Stimulated activated naive CD4-positive, alpha-beta T cell (primary cell): ENCODE measurements around the gene LYSMD4.
A peak's percentile ranks its signal among the peaks of the same experiment; 100 is the strongest.

ENCODE experiments used
- DNase-seq, 6 experiments: peaks; one replicate each; lab custom pipeline; 2025; lab: John Stamatoyannopoulos, UW

LYSMD4 gene

DNA sequence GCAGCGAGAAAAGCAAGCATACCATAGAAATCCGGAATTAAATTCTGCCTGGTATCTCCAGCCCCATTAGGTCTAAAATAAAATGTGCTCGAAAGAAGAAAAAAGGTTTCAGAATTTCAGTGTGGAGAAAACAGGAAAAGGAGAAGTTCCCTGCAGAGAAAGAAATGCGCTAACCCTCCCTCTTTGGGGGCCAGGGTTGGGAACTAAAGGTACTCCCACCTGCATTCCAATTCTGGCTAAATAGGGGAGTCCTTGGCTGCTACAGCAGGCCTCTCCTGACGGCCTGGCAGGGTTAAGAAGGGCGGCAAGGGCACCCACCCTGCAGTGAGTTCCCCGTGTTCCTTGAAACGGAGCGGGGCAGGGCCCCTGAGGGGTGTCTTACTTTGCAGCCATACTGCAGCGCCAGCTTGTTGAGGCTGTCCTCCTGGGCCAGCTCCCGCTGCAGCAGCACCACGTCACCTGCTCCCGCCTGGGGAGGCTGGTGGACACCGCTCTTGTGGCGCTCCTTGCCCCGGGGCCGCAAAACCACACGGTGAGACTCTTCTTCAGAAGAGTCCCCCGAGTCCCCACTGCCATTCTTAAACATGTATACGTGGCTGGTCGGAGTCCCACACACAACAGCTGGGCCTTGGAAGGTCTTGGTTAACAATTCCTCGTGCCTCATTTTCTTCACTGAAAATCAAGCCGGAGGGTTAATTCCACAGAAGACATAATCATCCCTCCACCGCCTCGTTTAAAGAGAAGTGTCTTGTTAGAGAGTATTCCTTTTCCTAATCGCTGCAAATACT lies 1.7 kb downstream of the LYSMD4 start:
- no peak for DNase-seq

DNA sequence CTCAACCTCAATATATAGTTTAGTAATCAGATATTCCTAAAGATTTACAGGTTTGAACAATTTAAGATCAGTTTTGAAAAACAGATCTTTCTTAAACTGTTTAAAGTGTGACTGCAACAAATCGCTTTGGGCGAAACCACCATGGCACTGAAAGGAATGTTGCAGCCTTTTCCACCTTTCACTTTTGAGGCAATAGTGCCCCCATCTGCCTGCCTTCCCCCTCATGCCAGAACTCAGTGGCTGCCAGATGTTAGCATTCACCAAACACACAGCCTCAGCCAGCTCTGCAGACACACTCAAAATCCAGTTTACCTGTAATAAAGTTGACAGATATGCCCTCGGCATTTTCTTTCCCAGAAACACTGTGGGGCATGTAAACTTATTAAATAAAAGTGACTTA lies 3.3 kb downstream of the LYSMD4 start:
- peak in 4 of 6 experiments; percentile 8 to 27 (median 21) for DNase-seq

DNA sequence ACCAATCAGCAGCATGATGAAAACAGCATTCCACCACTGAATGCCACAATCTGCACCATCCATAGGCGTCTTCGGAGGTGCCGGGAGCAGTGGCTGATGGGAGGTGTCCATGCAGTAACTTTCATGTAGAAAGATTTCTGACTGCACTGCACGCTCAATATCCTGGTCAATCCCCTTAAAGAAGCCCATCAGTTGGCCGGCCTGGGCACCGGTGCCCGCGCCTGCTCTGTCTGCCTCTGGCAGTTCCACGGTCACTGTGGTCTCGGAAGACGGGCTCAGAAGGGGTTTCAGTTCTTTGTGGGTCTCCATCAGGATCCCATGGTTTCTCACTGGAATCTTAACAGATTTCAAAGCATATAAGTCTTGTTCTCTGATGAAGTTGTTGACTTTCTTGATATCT lies 3.9 kb downstream of the LYSMD4 start:
- no peak for DNase-seq

DNA sequence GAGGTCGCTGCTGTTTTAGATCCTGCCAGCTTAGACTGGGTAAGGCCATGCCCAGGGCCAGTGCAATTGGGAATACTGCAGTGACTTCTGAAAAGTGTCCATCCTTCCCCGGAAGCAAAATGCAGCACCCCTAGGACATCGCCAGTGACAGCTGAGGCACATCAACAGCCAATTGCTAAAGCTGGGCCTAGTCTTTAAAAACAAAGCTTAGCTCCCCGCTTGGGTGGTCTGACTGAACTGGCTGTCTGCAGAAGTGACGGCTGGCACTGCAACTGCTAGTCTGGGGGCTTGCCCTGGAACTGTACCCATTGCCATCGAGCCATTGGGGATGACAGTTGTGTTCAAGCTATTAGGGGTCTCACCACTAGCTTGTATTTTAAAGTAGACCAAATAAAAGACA lies 4.3 kb downstream of the LYSMD4 start:
- no peak for DNase-seq

DNA sequence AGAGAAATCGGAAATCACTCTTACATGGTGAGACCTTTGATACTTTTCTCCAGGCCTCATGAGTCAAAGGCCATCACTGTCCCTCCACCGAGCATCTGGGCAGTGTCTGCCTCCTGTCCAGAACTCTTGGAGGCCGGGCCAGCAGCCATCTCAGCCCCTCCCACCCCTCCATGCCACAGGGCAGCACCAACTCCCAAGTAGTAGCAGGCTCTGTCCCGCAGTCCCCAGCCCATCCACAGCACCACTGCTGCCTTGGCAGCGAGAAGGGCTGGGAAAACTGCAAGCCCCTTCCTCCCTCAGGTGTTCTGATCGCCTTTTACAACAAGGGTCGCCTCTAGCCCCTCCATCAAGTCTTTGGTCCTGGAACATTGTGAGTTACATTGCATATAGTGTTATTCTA lies 5.5 kb downstream of the LYSMD4 start:
- DNase-seq, result no peak

DNA sequence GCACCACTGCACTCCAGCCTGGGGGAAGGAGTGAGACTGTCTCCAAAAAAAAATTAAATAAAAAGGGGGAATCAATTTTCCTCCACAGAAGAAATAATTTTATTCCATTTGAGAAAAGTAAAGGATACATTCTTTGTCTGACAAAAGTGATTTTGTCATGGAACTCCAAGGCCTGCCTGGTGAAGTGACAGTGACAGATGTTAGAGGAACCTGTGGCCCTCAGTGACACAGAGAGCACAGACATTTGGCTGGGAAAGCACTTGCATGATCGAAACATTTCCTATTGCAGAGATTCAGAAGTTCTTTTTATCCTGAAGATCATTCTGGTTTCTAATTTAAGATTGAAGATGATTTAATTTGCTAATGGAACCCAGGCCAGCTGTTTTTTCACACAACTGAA lies 5.9 kb downstream of the LYSMD4 start:
- DNase-seq, result no peak

DNA sequence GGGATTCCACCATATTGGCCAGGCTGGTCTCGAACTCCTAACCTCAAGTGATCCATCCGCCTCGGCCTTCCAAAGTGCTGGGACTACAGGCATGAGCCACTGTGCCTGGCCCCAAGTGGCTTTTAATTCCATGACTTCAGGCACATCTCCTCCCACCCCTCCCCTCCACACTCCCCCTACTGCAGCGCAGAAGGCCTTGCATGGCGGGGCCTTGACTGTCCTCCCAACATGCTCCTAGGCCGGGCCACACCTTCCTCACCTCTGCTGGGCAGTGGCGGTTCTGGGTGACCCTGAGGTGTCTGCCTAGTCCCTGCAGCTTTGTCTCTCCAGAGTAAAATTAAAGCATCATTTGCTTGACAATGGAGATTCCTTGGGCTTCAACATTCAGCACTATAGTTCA lies 6.9 kb downstream of the LYSMD4 start:
- DNase-seq, result no peak

DNA sequence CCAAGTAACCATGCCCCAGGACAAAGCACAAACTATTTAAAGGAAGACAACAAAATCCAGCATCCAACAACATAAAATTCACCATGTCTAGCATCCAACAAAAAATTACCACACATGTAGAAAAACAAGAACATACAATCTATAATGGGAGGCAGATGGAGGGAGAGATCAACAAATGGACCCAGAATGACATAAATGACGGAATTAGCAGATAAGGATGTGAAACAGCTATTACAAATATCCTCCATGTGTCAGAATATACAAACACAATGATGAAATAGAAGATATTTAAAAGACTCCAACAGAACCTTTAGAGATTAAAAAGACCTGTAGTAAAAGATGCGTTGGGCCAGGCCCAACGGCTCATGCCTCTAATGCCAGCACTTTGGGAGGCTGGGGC lies 10.8 kb downstream of the LYSMD4 start:
- no peak for DNase-seq

DNA sequence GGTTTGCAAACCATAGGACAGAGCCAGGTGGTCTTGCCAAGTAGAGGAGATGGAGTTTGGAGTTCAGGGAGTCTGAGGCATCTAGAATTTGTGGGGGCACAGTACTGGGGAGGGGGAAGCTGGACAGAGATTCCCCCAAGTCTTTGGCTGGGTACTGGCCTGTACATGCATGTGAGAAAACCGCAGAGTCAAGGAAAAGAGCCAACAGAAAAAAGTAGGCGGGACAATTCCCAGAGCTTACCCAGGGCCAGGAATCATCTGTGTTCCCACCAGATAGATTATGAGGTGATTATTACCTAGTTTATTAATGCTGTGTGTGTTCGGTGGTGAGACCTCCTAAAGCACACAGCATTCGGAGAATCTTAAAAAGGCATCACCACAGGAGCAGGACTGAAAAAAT lies 11.3 kb downstream of the LYSMD4 start:
- DNase-seq, result no peak

DNA sequence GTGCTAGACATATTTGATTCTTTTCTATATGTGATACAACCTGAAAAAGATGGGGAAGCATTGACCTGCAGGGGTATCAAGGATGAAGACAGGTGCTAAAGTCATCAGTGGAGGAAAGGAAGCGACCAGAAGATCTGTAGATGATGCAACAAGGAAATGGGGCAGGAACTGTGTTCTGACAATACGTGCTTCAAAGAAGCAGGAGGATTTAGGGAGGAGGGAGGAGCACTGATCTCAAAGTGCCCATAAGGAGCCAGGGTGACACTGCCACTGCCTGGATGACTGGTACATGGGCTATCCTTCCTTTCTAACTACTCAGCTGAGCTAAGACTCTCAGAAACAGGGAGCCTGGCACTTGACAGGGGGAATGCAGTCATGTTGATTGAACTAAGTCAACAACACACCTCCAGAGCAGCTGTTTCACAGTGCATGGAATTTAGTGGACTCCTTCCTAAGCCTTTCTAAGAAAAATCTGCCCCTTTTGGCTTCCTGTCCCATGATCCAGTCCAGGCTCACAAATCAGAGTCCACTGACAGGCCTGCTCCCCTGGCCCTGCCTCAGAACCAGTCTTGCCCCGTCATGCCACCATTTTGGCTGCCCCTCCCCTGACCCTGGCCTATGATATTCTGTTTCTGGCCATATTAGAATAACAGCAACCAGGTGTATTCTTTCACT lies 12.0 kb downstream of the LYSMD4 start:
- peak in 3 of 6 experiments; percentile 7 to 27 (median 12) for DNase-seq

DNA sequence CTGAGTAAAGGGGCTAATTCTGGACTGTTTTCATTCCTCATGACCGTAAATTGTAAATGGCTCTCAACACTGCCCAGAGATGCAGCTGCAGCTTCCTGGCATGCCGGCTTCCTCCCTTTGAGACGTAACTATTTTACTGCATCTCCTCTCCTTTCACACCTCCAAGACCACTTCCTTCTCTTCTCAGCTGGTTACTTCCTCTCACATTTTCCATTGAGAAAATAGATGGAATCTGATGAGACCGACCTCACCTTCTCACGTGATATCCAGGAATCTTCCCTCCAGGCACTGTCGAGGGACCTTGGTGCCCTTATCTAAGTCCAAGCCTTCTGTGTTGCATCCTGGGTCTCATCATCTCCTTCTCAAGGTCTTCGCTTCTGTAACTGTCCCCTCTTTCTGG lies 12.7 kb downstream of the LYSMD4 start:
- peak in 3 of 6 experiments; percentile 4 to 31 (median 5) for DNase-seq

DNA sequence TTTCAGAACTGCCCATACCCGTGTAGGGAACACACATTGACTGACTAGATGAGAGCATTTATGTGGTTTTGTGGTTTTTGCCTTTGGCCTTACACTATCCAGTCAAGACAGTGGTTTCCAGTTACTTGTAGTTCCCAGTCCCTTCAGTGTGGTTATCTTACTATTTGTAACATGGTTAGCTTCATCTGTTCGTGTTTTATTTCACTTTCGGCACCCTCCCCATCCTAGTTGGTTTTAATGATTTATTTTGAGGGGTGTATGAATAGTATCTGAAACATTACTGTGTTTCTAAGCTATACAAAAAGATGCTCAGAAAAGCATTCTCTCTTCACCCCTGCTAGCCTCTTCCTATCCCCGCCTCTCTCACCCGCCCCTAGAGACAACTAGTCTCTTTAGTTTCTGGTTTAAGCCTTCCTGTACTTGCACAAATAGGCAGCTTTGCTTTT lies 14.1 kb downstream of the LYSMD4 start:
- DNase-seq, result no peak

DNA sequence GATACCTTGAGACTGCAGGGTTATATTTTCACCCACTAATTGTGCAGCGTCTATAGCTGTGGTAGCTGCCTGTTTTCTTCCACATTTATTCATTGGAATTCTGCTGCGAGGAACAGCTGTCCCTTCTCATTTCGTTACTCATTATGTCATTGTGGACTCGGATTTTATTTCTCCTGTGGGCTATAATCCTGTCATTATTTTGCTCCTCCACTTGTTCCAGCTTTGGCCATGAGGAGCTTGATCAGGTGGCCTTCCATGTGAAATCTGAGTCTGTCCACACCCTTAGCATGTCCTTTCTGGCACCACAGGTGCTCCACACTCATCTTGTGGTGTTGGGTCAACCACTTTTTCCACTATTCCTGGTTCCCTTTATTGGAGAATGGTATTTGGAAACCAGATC lies 14.8 kb downstream of the LYSMD4 start:
- no peak for DNase-seq

DNA sequence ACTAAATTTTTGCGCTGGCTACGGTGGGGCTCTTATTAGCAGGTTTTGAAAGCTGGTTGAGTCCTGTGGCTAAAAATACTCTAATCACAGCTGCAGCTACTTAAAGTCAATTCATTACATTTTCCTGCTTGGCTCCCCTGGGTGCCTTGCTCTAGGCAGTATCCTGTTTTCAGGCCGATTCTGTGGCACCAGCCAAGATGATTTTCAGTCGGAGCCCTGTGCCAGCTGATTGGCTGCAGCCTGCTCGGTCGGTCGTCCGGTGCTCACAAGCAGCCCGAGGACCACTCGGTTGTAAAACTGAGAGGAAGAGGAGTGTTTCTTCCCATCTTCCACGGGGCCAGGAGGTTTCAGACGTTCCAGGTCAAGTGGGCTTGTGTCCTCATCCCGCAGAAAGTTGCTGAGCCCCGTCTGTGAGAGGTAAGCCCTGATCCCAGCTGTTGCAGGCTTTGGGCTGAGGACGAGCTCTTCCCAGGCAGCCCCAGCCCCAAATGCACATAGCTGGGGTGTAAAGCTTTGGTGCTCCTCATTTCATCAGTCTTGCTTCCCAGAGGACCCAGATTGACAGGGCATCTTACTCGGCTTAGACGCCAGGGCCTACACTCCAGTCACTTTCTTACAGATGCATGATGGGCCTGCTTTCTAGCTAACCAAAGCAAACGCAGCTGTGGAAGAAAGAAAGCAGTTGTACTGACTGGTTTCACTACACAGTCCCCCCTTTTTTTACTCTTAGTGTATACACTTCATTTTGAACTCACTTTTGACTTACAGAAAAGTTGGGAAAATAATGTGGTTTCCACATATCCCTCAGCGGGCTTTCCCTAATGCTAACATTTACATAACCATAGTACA lies 15.9 kb downstream of the LYSMD4 start:
- no peak for DNase-seq

DNA sequence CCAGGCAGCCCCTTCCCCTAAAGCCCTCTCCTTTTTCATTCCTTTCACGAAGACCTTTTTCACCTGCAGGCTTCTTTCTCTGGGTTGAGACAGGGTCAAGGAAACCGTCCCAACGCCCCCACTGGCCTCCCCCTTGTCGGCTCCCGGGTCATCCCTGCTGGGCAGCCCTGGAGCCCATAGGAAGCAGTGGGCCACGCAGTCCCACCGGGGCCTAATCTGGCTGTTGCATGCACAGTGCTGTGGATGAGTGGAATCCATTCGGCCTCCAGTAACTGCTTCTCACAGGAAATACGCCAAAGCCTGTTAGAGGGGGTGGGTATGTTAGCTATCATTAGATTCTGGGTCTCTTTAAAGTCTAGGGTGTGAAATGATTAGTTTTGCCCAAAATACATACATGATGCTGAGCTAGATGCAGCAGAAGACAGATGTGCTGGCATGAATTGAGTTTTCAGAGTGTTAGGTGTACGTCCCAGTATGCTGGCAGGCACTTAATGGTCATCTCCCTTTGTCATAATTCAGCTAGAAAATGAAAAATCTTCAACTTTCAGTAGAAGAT lies 16.6 kb downstream of the LYSMD4 start:
- DNase-seq, result no peak

DNA sequence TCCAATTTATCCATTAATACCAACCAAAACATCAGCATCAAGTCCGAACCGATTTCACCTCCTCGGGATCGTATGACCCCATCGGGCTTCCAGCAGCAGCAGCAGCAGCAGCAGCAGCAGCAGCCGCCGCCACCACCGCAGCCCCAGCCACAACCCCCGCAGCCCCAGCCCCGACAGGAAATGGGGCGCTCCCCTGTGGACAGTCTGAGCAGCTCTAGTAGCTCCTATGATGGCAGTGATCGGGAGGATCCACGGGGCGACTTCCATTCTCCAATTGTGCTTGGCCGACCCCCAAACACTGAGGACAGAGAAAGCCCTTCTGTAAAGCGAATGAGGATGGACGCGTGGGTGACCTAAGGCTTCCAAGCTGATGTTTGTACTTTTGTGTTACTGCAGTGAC lies 20.8 kb downstream of the LYSMD4 start:
- no peak for DNase-seq

DNA sequence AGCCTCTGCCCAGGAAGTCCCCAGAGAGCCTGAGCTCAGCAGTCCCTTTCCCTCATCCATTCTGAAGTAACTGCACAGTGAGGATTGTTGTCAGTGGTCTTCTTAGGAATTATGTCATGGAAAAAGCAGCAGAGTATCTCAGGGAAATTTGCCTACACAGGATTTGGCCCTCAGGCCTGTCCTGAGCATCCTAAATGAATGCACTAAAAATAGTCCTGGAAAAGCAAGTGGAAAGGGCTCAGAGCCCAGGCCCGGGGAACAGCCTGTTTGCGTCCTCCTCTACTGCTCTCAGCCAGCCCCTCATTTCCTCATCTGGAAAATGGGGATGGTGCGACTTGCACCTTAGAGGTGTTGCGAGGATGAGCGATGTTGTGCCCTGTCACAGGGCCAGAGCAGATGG lies 21.6 kb downstream of the LYSMD4 start:
- no peak for DNase-seq

DNA sequence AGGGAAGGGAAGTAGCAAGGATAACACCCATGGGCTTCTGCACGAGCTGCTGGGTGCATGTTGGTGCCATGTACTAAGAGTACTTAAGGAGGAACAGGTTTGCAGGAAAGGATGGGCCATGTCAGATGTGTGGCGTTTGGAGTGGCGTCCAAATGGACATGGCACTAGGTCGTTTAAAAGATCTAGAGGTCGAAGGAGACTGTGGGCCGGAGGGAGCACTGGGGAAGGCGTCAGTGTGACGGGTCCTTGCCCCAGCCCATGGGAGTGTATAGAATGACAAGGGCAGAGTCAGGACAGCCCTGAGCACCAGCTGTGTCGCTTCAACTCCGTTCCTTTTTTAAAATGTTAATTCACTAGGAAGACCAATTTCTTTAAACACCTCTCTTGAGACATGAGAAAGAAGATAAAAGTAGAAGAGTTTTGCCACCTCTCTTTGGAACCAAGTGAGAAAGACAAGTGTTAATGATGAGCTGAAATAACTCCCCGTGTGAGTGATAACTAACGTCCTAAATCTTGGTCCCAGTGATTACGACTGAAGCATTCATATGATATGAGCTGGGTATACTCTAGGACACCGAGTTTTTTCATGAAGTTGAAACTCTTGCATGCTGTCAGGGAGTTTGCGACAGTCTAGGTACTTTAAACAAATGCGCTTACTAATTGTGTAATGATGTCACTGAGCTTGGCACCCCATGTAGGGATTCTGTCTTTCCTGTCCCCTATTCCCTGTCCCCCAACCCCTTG lies 23.8 kb downstream of the LYSMD4 start:
- no peak for DNase-seq

DNA sequence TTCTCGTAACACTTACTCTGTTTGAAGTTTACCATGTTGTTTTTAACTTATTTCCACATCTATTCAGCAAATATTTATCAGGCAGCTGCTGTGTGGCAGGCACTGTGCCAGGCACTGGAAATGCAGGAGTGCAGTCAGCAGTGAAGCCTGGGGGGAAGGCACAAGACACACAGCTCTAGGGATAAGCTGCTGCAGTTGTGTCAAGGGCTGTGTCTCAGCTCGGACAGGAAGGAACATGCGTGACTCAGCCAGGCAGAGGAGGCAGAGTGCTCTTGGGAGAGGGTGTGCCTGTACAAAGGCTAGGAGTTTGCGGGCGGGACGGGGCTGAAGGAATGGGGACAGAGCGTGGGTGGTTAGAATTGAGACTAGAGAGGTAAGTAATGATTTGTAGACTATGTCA lies 24.7 kb downstream of the LYSMD4 start:
- no peak for DNase-seq

DNA sequence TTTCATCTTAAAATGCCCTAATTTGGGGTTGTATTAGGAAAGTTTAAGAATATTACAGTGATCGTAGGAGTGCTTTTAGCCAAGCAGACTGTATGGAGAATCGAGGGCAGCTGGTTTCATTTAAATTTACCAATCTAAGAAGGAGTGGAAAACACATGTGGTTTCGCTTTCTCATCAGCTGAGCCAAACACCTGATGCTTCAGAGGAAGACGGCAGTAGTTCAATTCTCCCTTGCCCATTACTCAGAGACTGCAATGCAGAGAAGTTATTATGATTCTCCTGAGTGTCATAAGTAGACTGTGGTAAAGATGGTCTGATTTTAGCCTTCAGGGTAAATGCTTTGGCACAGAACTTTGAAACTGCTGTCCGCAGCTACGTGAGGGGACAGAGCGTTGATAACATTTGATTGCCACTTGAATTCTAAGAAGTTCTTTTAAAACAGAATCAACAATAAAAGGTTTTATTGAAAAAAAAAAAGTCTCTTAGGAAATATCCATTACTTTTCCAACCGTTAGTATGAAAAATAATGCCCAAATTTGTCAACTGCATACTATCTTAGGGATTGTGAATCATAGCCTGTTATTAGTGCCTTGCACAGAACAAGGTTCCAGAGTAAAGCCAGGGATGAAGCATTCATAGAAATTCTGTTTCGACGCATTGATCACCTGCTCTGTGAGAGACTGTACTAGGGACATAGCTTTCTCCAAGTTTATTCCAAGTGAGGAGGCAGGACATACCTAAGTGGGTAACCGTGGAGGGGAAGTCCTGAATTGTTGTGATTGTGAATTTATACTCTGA lies 25.6 kb downstream of the LYSMD4 start:
- peak in 4 of 6 experiments; percentile 14 to 52 (median 18) for DNase-seq
